GM20000 (cell line): ENCODE results near the gene TMPRSS11E.
"Not testable (repeated sequence)": the region's sequence is repeated elsewhere in the genome, so short reads cannot be mapped to it uniquely, and the experiment has no call there.

Experiments
- DNase-seq: peaks from one replicate; pipeline ENCODE4 v3.0.0; 2012; ENCODE audit warnings: low spot score
- CTCF ChIP-seq: IDR thresholded peaks from 2 replicates; pipeline ENCODE4 v1.5.1; 2012; ENCODE audit warnings: mild to moderate bottlenecking, control low read depth; ENCODE audit errors: extremely low read depth, missing control alignments

The TMPRSS11E gene

GRCh38 chr4:68490826-68491457, 43.7 kb downstream of the TMPRSS11E start:
- DNase-seq, result no peak
- no peak for TF ChIP-seq CTCF

- TF ChIP-seq CTCF, result no peak
- DNase-seq, result no peak
These were observed 47.4 kb downstream of the TMPRSS11E start for GRCh38 chr4:68494688-68495087.

- peak; percentile 69 for TF ChIP-seq CTCF
- DNase-seq, result peak; percentile 45
These were observed 51.2 kb downstream of the TMPRSS11E start for GRCh38 chr4:68498413-68499007.

- no peak for TF ChIP-seq CTCF
- no peak for DNase-seq
These were observed 51.8 kb downstream of the TMPRSS11E start for GRCh38 chr4:68499021-68499420.

GRCh38 chr4:68503462-68503861, 56.2 kb downstream of the TMPRSS11E start:
- not testable (repeated sequence) for DNase-seq

- not testable (repeated sequence) for DNase-seq
These were observed 57.6 kb downstream of the TMPRSS11E start for GRCh38 chr4:68504836-68505235.

- not testable (repeated sequence) for DNase-seq
These were observed 58.2 kb downstream of the TMPRSS11E start for GRCh38 chr4:68505452-68505851.

GRCh38 chr4:68518889-68519288, 71.6 kb downstream of the TMPRSS11E start:
- TF ChIP-seq CTCF, result no peak
- no peak for DNase-seq

GRCh38 chr4:68520985-68521384, 73.7 kb downstream of the TMPRSS11E start:
- no peak for DNase-seq
- TF ChIP-seq CTCF, result no peak

- DNase-seq, result not testable (repeated sequence)
These were observed 75.0 kb downstream of the TMPRSS11E start for GRCh38 chr4:68522232-68522631.
